Measurements from ENCODE around the gene FSTL4.
"Not testable (repeated sequence)": the region's sequence is repeated elsewhere in the genome, so short reads cannot be mapped to it uniquely, and the experiment has no call there.

FSTL4 gene

GRCh38 chr5:133189881-133190280, 422.5 kb downstream of the FSTL4 start:
- Histone ChIP-seq H3K4me1 (ENCODE audit: low read length) (no peaks in the 10 kb centered on the region), H4K20me1 (ENCODE audit: insufficient read depth, low read length) (no peaks in the 10 kb centered on the region), H3K9me3 (replicated peaks; ENCODE audit: insufficient read depth, low read length) (no peaks in the 10 kb centered on the region), H3K36me3 (replicated peaks; ENCODE audit: insufficient read depth, low read length) (no peaks in the 10 kb centered on the region), H3K9me2 (replicated peaks; ENCODE audit: insufficient read depth, low read length) (no peaks in the 10 kb centered on the region), H3K9ac (ENCODE audit: low read length) (no peak overlapping the region), H3K27me3 (replicated peaks; ENCODE audit: insufficient read depth, low read length) (no peaks in the 10 kb centered on the region), H3K79me2 (ENCODE audit: low read length) (no peaks in the 10 kb centered on the region), H3K27ac (ENCODE audit: low read length) (no peak overlapping the region), H3K4me3 (ENCODE audit: low read length) (no peak overlapping the region), H3K4me2 (ENCODE audit: low read depth, low read length) (no peak overlapping the region), H2AFZ (ENCODE audit: low read length) (no peak overlapping the region), H3F3A (ENCODE audit: insufficient read depth, low read length) (no peaks in the 10 kb centered on the region)
- TF ChIP-seq EZH2 (optimal IDR thresholded peaks at IDR 0.05; ENCODE audit: low read depth, low read length) (no peak), CTCF (IDR thresholded peaks at IDR 0.05; ENCODE audit: low read length) (no peak), EZH2phosphoT487 (IDR thresholded peaks at IDR 0.05; ENCODE audit: low read length) (no peak)
- DNase-seq: no peak

- Histone ChIP-seq H3K4me1 (ENCODE audit: low read length) (no peaks in the 10 kb centered on the region), H3K36me3 (replicated peaks; ENCODE audit: insufficient read depth, low read length) (no peaks in the 10 kb centered on the region), H3K27me3 (replicated peaks; ENCODE audit: insufficient read depth, low read length) (no peaks in the 10 kb centered on the region), H3K9me2 (replicated peaks; ENCODE audit: insufficient read depth, low read length) (no peaks in the 10 kb centered on the region), H3K27ac (ENCODE audit: low read length) (no peak overlapping the region), H3F3A (ENCODE audit: insufficient read depth, low read length) (no peaks in the 10 kb centered on the region), H3K4me2 (ENCODE audit: low read depth, low read length) (no peak overlapping the region), H3K79me2 (ENCODE audit: low read length) (no peaks in the 10 kb centered on the region), H3K9me3 (replicated peaks; ENCODE audit: insufficient read depth, low read length) (no peaks in the 10 kb centered on the region), H3K4me3 (ENCODE audit: low read length) (no peak overlapping the region), H3K9ac (ENCODE audit: low read length) (no peak overlapping the region), H2AFZ (ENCODE audit: low read length) (no peak overlapping the region), H4K20me1 (ENCODE audit: insufficient read depth, low read length) (no peaks in the 10 kb centered on the region)
- DNase-seq: no peak
- no peak for TF ChIP-seq EZH2 (optimal IDR thresholded peaks at IDR 0.05; ENCODE audit: low read depth, low read length)
- TF ChIP-seq CTCF (IDR thresholded peaks at IDR 0.05; ENCODE audit: low read length): no peak
- TF ChIP-seq EZH2phosphoT487 (IDR thresholded peaks at IDR 0.05; ENCODE audit: low read length): no peak
Measured at GRCh38 chr5:133179405-133179804, 432.9 kb downstream of the FSTL4 start.

GRCh38 chr5:133170756-133171387, 441.5 kb downstream of the FSTL4 start:
- not testable (repeated sequence) for H3K9me2 ChIP-seq (replicated peaks; ENCODE audit: insufficient read depth, low read length); H3K4me1 ChIP-seq (ENCODE audit: low read length); H3K27ac ChIP-seq (ENCODE audit: low read length); H3K9ac ChIP-seq (ENCODE audit: low read length); H3K9me3 ChIP-seq (replicated peaks; ENCODE audit: insufficient read depth, low read length); H3K79me2 ChIP-seq (ENCODE audit: low read length); H2AFZ ChIP-seq (ENCODE audit: low read length); H3K4me3 ChIP-seq (ENCODE audit: low read length); H3K27me3 ChIP-seq (replicated peaks; ENCODE audit: insufficient read depth, low read length); H3K4me2 ChIP-seq (ENCODE audit: low read depth, low read length); H3K36me3 ChIP-seq (replicated peaks; ENCODE audit: insufficient read depth, low read length); H4K20me1 ChIP-seq (ENCODE audit: insufficient read depth, low read length); H3F3A ChIP-seq (ENCODE audit: insufficient read depth, low read length)
- DNase-seq: peak; percentile 41

GRCh38 chr5:133164759-133165158, 447.6 kb downstream of the FSTL4 start:
- H2AFZ ChIP-seq (ENCODE audit: low read length): 0 out of 2 replicates have a peak overlapping the region, but pooled peaks have one; percentile 26
- H3K36me3 ChIP-seq (replicated peaks; ENCODE audit: insufficient read depth, low read length): no peaks in the 10 kb centered on the region
- H4K20me1 ChIP-seq (ENCODE audit: insufficient read depth, low read length): no peaks in the 10 kb centered on the region
- H3K4me2 ChIP-seq (ENCODE audit: low read depth, low read length): peak overlapping the region; percentile 60
- DNase-seq: peak; percentile 71
- H3K27ac ChIP-seq (ENCODE audit: low read length): no peak overlapping the region
- no peak overlapping the region for H3K9ac ChIP-seq (ENCODE audit: low read length)
- H3K27me3 ChIP-seq (replicated peaks; ENCODE audit: insufficient read depth, low read length): no peaks in the 10 kb centered on the region
- H3K4me1 ChIP-seq (ENCODE audit: low read length): peaks cover 6% of the 10 kb centered on the region; the same call in 1 of the 2 replicates
- TF ChIP-seq CTCF (IDR thresholded peaks at IDR 0.05; ENCODE audit: low read length): no peak
- TF ChIP-seq EZH2phosphoT487 (IDR thresholded peaks at IDR 0.05; ENCODE audit: low read length): no peak
- TF ChIP-seq EZH2 (optimal IDR thresholded peaks at IDR 0.05; ENCODE audit: low read depth, low read length): no peak
- H3K9me2 ChIP-seq (replicated peaks; ENCODE audit: insufficient read depth, low read length): no peaks in the 10 kb centered on the region
- H3F3A ChIP-seq (ENCODE audit: insufficient read depth, low read length): no peaks in the 10 kb centered on the region
- H3K4me3 ChIP-seq (ENCODE audit: low read length): 0 out of 2 replicates have a peak overlapping the region, but pooled peaks have one; percentile 13
- no peaks in the 10 kb centered on the region for H3K9me3 ChIP-seq (replicated peaks; ENCODE audit: insufficient read depth, low read length)
- H3K79me2 ChIP-seq (ENCODE audit: low read length): no peaks in the 10 kb centered on the region
